D721Med (cell line): ENCODE data around the gene AKR7A3.
"Not testable (repeated sequence)": the region's sequence is repeated elsewhere in the genome, so short reads cannot be mapped to it uniquely, and the experiment has no call there.

ENCODE experiments used
- DNase-seq: peaks from one replicate; pipeline ENCODE4 v3.0.0; 2011; ENCODE audit warnings: low spot score; ENCODE audit not compliant: insufficient read length
- FAIRE-seq: peaks from 2 replicates; lab custom pipeline; 2011; peaks lifted over from hg19 to GRCh38; lab: Jason Lieb, UNC
- TF ChIP-seq, protein P1 (sequence below): IDR thresholded peaks from 2 replicates; pipeline ENCODE4 v1.5.1; 2012; ENCODE audit warnings: mild to moderate bottlenecking, control low read depth; ENCODE audit not compliant: insufficient read depth; ENCODE audit errors: missing control alignments

The AKR7A3 gene

DNA sequence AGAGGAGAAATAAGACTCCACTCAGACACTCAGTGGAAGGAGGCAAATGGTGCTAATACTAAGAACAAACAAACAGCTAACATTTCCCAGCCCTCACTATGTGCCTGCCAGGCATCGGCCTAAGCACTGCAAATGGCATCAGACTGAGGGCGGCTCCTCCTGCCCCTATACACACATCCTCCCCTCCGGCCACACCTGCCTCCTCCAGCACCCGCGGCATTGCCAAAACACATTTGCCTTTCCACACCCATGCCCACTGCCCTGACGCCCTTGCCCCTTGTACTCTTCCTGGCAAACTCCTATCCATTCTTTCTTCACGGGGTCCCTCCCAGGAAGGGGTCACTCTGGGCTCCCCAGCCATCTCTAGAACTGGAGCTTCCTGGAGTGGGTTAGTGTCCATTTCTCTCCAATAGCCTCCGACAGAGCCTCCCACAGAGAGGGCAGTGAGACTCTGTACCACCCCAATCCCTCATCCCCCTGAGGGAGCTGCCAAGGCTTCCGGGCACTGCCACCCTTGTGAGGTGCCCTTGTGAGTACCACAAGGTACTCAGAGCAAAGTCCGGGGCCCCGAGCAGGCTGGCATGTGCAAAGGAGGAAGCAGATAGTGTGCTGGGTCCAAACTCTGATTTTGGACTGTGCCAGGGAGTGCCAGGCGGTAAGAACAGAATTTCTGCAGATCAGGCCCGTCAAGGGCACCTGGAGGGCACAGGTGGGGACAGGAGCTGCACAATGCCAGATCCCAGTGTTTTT is 959 bp downstream of the AKR7A3 start:
- DNase-seq (no peak), FAIRE-seq (no peak)
- TF ChIP-seq, protein P1, sequence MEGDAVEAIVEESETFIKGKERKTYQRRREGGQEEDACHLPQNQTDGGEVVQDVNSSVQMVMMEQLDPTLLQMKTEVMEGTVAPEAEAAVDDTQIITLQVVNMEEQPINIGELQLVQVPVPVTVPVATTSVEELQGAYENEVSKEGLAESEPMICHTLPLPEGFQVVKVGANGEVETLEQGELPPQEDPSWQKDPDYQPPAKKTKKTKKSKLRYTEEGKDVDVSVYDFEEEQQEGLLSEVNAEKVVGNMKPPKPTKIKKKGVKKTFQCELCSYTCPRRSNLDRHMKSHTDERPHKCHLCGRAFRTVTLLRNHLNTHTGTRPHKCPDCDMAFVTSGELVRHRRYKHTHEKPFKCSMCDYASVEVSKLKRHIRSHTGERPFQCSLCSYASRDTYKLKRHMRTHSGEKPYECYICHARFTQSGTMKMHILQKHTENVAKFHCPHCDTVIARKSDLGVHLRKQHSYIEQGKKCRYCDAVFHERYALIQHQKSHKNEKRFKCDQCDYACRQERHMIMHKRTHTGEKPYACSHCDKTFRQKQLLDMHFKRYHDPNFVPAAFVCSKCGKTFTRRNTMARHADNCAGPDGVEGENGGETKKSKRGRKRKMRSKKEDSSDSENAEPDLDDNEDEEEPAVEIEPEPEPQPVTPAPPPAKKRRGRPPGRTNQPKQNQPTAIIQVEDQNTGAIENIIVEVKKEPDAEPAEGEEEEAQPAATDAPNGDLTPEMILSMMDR = no peak

DNA sequence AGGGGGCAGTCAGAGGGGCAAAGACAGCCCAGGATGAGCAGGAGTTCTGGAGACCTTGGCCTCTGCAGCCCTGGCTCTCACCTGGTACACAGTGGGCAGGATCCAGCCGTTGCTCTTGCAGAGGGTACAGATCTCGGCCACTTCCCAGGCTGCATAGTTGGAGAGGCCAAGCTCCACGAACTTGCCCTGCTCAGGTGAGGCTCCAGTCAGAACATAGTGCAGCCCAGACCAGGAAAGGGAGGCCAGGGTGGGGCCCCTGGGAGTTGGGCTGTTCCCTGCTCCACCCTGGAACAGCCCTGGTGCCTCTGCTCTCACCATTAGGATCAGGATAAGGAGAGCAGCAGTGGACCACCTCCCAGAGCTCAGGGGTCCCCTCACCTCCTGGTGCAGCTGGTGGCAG is 2.8 kb downstream of the AKR7A3 start:
- not testable (repeated sequence) for FAIRE-seq, DNase-seq

DNA sequence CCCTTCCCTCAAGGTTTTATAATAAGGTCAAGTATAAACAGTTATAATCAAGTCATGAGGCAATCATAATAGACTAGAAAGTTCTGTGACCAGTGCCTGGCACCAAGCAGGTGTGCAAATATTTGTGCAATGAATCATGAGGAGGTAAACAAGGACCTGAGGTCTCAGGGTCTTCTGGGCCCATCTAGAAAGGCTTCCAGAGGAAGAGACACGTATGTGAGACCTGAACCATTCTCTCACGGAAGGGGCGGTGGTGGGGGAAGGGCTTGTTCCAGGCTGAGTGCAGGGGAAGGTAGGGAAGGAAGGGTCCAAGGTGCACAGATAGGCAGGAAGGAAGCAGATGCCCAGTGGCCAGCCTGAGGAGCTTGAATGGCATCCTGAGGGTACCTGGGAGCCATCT is 3.2 kb downstream of the AKR7A3 start:
- not testable (repeated sequence) for DNase-seq, FAIRE-seq

DNA sequence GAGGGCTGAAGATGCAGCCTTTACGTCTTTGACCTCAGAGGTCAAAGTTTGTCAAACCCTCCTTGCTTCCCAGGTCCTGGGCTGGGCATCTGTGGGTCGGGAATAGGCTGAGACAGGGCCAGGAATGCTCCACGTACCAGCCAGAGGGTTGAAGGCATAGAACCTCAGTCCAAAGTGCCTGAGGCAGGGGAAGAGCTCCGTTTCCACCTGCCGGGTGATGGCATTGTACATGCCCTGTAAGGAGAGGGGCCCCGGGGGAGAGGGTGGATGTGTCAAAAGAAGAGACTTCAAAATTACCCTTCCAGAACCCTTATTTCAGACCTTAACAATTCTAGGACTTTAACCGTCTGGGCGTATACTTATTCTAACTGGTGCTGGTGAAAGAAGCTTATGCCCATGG is 3.7 kb downstream of the AKR7A3 start:
- TF ChIP-seq, protein P1 = no peak
- FAIRE-seq (no peak), DNase-seq (no peak)

DNA sequence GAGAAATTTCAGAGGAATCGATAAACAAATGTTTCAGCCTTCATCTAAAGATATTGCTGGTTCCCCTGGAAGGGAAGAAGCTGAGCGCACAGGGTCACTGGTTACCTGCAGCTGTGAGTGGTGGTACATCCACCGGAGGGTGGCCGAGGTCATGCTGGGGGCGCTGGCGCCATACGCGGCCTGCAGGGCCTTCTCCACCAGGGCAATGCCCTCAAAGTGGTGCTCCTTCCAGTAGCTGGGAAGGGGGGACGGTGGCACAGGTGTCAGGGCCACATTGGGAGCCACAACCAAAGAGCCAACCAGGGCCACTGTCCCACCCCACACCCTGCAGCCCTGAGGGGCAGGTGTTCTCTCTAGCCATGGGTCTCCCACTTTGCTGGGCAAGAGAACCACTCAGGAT is 4.7 kb downstream of the AKR7A3 start:
- no peak for DNase-seq
- TF ChIP-seq, protein P1 = no peak
- no peak for FAIRE-seq

DNA sequence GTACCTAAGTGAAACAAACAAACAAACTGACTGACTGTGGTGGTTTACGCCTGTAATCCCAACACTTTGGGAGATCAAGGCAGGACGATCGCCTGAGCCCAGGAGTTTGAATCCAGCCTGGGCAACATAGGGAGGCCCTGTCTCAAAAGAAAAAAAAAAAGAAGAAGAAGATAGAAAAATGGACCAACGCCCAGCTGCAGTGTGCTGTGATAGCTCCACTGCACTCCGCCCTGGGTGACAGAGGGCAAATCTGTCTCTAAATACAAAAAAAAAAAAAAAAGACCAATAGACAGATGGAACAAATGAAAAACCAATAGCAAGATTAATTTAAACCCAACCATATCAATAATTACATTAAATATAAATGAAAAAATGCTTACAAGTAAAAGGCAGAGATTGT is 13.9 kb downstream of the AKR7A3 start:
- DNase-seq (no peak), FAIRE-seq (no peak)
- TF ChIP-seq, protein P1 = no peak

DNA sequence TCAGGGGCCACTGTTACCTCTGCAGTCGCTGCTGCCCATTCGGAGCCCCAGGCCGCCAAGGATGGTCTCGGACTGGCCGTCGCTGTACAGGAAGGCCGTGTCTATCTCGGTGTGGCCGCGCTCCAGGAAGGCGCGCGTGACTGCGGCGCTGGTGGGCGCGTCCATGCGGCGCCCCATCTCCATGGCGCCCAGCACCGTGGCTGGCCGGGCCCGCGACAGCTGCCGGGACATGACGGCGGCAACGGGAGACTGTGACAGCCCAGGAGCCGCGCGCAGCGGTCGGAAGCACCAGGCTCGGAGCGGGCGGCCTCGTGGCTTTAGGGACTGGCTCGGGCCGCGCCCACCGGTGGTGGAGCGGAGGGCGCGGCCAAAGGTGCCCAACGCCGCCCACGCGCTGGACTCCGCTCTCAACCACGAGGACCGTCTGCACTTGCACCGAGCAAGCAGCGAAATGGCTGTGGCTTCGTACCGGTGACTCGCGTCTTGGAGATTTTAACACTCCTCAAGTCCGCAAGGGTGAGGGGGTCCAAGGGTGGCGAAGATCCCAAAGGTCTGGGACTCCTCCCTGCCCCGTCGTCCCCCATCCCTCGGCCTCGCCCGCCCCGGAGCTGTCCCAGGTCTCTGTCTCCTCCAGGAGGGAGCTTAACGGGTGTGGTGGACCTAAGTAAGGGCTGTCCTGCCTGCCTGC is 14.6 kb downstream of the AKR7A3 start:
- not testable (repeated sequence) for FAIRE-seq, DNase-seq

DNA sequence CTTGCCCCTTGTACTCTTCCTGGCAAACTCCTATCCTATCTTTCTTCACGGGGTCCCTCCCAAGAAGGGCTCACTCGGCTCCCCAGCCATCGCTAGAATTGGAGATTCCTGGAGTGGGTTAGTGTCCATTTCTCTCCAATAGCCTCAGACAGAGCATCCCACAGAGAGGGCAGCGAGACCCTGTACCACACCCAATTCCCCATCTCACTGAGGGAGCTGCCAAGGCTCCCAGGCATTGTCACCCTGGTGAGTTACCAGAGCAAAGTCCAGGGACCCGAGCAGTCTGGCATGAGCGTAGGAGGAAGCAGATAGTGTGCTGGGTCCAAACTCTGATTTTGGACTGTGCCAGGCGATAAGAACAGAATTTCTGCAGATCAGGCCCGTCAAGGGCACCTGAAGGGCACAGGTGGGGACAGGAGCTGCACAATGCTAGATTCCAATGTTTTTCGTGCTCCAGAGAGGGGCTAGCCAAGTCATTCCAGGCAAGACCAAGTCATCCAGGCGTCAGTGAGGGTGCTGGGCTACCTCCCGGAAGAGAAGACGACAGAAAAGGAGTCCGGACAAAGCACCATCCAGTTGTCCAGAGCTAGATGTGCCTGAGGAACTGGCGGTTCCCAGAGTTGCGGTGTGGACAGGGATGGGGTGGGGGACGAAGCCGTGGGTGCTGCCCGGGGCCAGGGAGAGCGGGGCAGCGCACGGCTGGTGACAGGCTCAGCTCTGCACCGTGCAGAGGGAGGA is 15.3 kb downstream of the AKR7A3 start:
- FAIRE-seq (no peak), DNase-seq (no peak)
- TF ChIP-seq, protein P1 = no peak
